OCI-LY1 (cell line): ENCODE results near the gene ICE1.

ENCODE experiments used
- H2AFZ ChIP-seq: fragments of 200-600 bp; sonication (generic), shearing (Covaris generic); 2 replicates; pipeline ENCODE4 v1.6.0; 2014; ENCODE audit warnings: antibody characterized with exemption, mild to moderate bottlenecking, low read length
- H3F3A ChIP-seq: fragments of 200-600 bp; sonication (generic), shearing (Covaris generic); 2 replicates; pipeline ENCODE4 v1.6.0; 2014; ENCODE audit warnings: mild to moderate bottlenecking, antibody characterized with exemption, low read length, moderate library complexity; ENCODE audit not compliant: insufficient read depth
- H3K27ac ChIP-seq: fragments of 200-600 bp; sonication (generic); 2 replicates; pipeline ENCODE4 v1.5.1; 2014; ENCODE audit warnings: low read length, mixed run types, mild to moderate bottlenecking, low read depth; ENCODE audit not compliant: poor library complexity, severe bottlenecking
- H3K27me3 ChIP-seq: fragments of 200-600 bp; sonication (generic); 2 replicates; pipeline ENCODE4 v1.6.0; 2014; ENCODE audit warnings: antibody characterized with exemption, mild to moderate bottlenecking, low read length, moderate library complexity; ENCODE audit not compliant: insufficient read depth
- H3K36me3 ChIP-seq: fragments of 200-600 bp; sonication (generic); 2 replicates; pipeline ENCODE4 v1.6.1; 2014; ENCODE audit warnings: mild to moderate bottlenecking, antibody characterized with exemption, low read length, moderate library complexity, mixed read lengths; ENCODE audit not compliant: insufficient read depth
- H3K4me1 ChIP-seq: fragments of 200-600 bp; sonication (generic); 2 replicates; pipeline ENCODE4 v1.5.1; 2014; ENCODE audit warnings: mild to moderate bottlenecking, low read length, moderate library complexity; ENCODE audit not compliant: insufficient read depth, severe bottlenecking
- H3K4me2 ChIP-seq: fragments of 200-600 bp; sonication (generic), shearing (Covaris generic); 2 replicates; pipeline ENCODE4 v1.6.1; 2014; ENCODE audit warnings: low read length
- H3K4me3 ChIP-seq: fragments of 200-600 bp; sonication (generic); 2 replicates; pipeline ENCODE4 v1.5.1; 2014; ENCODE audit warnings: low read length, low read depth, mild to moderate bottlenecking, mixed read lengths; ENCODE audit not compliant: poor library complexity, severe bottlenecking
- H3K79me2 ChIP-seq: fragments of 200-600 bp; shearing (Covaris generic); 2 replicates; pipeline ENCODE4 v1.6.1; 2016; ENCODE audit warnings: mixed run types, low read length, mixed read lengths; ENCODE audit not compliant: insufficient read depth
- H3K9ac ChIP-seq: fragments of 200-600 bp; sonication (generic), shearing (Covaris generic); 2 replicates; pipeline ENCODE4 v1.6.1; 2014; ENCODE audit warnings: mild to moderate bottlenecking, low read length, mixed read lengths
- H3K9me2 ChIP-seq: fragments of 200-600 bp; sonication (generic), shearing (Covaris generic); 2 replicates; pipeline ENCODE4 v1.6.1; 2014; ENCODE audit warnings: low read depth, mild to moderate bottlenecking, low read length, mixed read lengths
- H3K9me3 ChIP-seq: fragments of 200-600 bp; shearing (Covaris generic); 2 replicates; pipeline ENCODE4 v1.6.1; 2014; ENCODE audit warnings: low read length, mixed read lengths
- H4K20me1 ChIP-seq: fragments of 200-600 bp; sonication (generic), shearing (Covaris generic); 2 replicates; pipeline ENCODE4 v1.6.0; 2016; ENCODE audit warnings: mild to moderate bottlenecking, low read length; ENCODE audit not compliant: insufficient read depth
- CTCF ChIP-seq: fragments of 200-600 bp; sonication (generic), shearing (Covaris generic); IDR thresholded peaks from 2 replicates; pipeline ENCODE4 v1.5.1; 2017; ENCODE audit warnings: mild to moderate bottlenecking, antibody characterized with exemption, low read length, moderate library complexity, mixed read lengths
- EZH2 ChIP-seq: fragments of 200-600 bp; sonication (generic), shearing (Covaris generic); IDR thresholded peaks from 2 replicates; pipeline ENCODE4 v1.8.0; 2017; ENCODE audit warnings: borderline replicate concordance, mixed run types, mild to moderate bottlenecking, antibody characterized with exemption, low read length, moderate library complexity, mixed read lengths

ICE1 gene

GRCh38 chr5:5467737-5468136, 45.3 kb downstream of the ICE1 start:
- Histone ChIP-seq H3K36me3 (peaks cover 42% of the 10 kb centered on the region; the same call in 1 of the 2 replicates), H3K4me2 (no peak overlapping the region), H3K9me3 (no peaks in the 10 kb centered on the region), H3K9ac (no peak overlapping the region), H3K4me3 (no peak overlapping the region), H3K27me3 (no peaks in the 10 kb centered on the region), H4K20me1 (no peaks in the 10 kb centered on the region), H2AFZ (no peak overlapping the region), H3K79me2 (no peaks in the 10 kb centered on the region), H3K27ac (no peak overlapping the region), H3K4me1 (no peaks in the 10 kb centered on the region), H3F3A (no peaks in the 10 kb centered on the region), H3K9me2 (no peaks in the 10 kb centered on the region)
- no peak for TF ChIP-seq EZH2
- no peak for TF ChIP-seq CTCF

- no peaks in the 10 kb centered on the region for H3K9me3 ChIP-seq
- no peaks in the 10 kb centered on the region for H3K27me3 ChIP-seq
- H3K9ac ChIP-seq = no peak overlapping the region
- no peak overlapping the region for H2AFZ ChIP-seq
- no peak overlapping the region for H3K27ac ChIP-seq
- H4K20me1 ChIP-seq = no peaks in the 10 kb centered on the region
- no peak overlapping the region for H3K4me2 ChIP-seq
- H3K36me3 ChIP-seq = peaks cover 40% of the 10 kb centered on the region
- no peaks in the 10 kb centered on the region for H3K9me2 ChIP-seq
- no peaks in the 10 kb centered on the region for H3K79me2 ChIP-seq
- no peaks in the 10 kb centered on the region for H3K4me1 ChIP-seq
- TF ChIP-seq CTCF (no peak), EZH2 (no peak)
- H3K4me3 ChIP-seq = no peak overlapping the region
- no peaks in the 10 kb centered on the region for H3F3A ChIP-seq
Measured at GRCh38 chr5:5470933-5471332, 48.5 kb downstream of the ICE1 start.

- no peak overlapping the region for H3K4me2 ChIP-seq
- H3K9ac ChIP-seq = no peak overlapping the region
- no peaks in the 10 kb centered on the region for H3K9me3 ChIP-seq
- no peaks in the 10 kb centered on the region for H3K9me2 ChIP-seq
- H3K4me1 ChIP-seq = no peaks in the 10 kb centered on the region
- H3K79me2 ChIP-seq = no peaks in the 10 kb centered on the region
- H3K36me3 ChIP-seq = peaks cover 35% of the 10 kb centered on the region
- H3K27me3 ChIP-seq = no peaks in the 10 kb centered on the region
- TF ChIP-seq CTCF (no peak), EZH2 (no peak)
- no peak overlapping the region for H3K27ac ChIP-seq
- no peak overlapping the region for H2AFZ ChIP-seq
- no peaks in the 10 kb centered on the region for H4K20me1 ChIP-seq
- no peak overlapping the region for H3K4me3 ChIP-seq
- H3F3A ChIP-seq = no peaks in the 10 kb centered on the region
Measured at GRCh38 chr5:5473226-5473625, 50.7 kb downstream of the ICE1 start.
